ENCODE measurements around the gene OSBPL1A.

OSBPL1A gene

GRCh38 chr18:24428709-24429108 is 31.1 kb upstream of the OSBPL1A start:
- TF ChIP-seq, protein P1, sequence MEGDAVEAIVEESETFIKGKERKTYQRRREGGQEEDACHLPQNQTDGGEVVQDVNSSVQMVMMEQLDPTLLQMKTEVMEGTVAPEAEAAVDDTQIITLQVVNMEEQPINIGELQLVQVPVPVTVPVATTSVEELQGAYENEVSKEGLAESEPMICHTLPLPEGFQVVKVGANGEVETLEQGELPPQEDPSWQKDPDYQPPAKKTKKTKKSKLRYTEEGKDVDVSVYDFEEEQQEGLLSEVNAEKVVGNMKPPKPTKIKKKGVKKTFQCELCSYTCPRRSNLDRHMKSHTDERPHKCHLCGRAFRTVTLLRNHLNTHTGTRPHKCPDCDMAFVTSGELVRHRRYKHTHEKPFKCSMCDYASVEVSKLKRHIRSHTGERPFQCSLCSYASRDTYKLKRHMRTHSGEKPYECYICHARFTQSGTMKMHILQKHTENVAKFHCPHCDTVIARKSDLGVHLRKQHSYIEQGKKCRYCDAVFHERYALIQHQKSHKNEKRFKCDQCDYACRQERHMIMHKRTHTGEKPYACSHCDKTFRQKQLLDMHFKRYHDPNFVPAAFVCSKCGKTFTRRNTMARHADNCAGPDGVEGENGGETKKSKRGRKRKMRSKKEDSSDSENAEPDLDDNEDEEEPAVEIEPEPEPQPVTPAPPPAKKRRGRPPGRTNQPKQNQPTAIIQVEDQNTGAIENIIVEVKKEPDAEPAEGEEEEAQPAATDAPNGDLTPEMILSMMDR (IDR thresholded peaks at IDR 0.05; ENCODE audit: insufficient read depth, missing control alignments) = no peak
- FAIRE-seq (no peak), DNase-seq (ENCODE audit: insufficient read length, low spot score) (no peak)

- TF ChIP-seq, protein P1 (IDR thresholded peaks at IDR 0.05; ENCODE audit: insufficient read depth, missing control alignments) = no peak
- FAIRE-seq (no peak), DNase-seq (ENCODE audit: insufficient read length, low spot score) (no peak)
Observed at GRCh38 chr18:24427484-24427883, 29.9 kb upstream of the OSBPL1A start.

- DNase-seq (ENCODE audit: insufficient read length, low spot score) (peak; percentile 78), FAIRE-seq (no peak)
- TF ChIP-seq, protein P1 (IDR thresholded peaks at IDR 0.05; ENCODE audit: insufficient read depth, missing control alignments) = no peak
Observed at GRCh38 chr18:24426398-24427294, 29.0 kb upstream of the OSBPL1A start, which contains the start of gene IMPACT. Gene IMPACT (plus strand): TSS chr18:24426670. CDS start chr18:24426757, 87 bp downstream.

DNA sequence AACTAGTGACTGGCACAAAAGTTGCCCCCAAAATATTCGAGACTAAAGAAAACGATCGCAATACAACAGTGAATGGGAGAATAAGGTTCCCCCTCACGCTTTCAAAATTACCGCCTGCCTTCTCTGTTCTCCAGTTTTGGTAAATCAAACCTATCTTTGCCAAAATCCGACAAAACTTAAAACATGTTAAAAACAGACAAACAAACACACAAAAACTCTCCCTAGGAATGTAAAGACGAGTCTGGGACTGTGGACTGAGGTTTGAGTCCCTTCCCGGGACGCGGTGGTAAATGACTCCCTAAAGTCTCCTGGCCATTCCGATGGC is 28.4 kb upstream of the OSBPL1A start:
- FAIRE-seq (no peak), DNase-seq (ENCODE audit: insufficient read length, low spot score) (no peak)
- TF ChIP-seq, protein P1 (IDR thresholded peaks at IDR 0.05; ENCODE audit: insufficient read depth, missing control alignments) = no peak

DNA sequence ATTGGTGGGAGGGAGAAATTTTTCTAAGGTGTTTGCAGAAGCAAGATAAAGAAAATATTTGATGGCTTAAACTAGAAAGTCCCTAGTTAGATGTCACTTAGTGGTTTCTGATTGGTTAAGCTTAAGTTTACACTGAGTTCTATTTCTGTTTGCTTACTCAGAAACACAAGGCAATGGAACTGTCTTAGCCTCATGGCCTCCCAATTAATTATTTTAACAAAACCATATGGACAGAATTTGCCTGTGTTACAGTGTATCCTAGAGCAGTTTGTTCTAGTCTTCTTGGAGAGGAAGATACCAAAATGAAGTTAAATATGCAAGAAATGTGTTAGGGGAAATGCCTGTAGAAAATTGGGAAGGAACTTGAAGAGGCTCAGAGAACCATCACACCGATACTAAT is 24.2 kb upstream of the OSBPL1A start:
- TF ChIP-seq, protein P1 (IDR thresholded peaks at IDR 0.05; ENCODE audit: insufficient read depth, missing control alignments) = no peak
- DNase-seq (ENCODE audit: insufficient read length, low spot score) = no peak
- peak; percentile 67 for FAIRE-seq

DNA sequence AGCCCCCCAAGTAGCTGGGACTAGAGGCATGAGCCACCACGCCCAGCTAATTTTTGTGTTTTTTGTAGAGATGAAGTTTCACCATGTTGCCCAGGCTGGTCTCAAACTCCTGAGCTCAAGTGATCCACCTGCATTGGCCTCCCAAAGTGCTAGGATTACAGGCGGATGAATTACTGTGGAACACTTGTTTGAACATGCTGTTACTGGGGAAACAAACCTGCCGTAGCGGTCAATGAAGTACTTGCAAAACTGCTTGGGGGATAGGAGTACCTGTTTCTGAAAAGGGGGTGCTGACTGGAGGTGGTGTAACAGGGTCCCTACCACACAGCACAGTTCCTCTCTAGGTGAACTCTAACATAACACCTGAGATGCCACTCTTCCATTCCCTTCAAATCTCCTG is 22.9 kb upstream of the OSBPL1A start:
- TF ChIP-seq, protein P1 (IDR thresholded peaks at IDR 0.05; ENCODE audit: insufficient read depth, missing control alignments) = no peak
- DNase-seq (ENCODE audit: insufficient read length, low spot score) (no peak), FAIRE-seq (no peak)

GRCh38 chr18:24417480-24417879 is 19.9 kb upstream of the OSBPL1A start:
- DNase-seq (ENCODE audit: insufficient read length, low spot score) = no peak
- TF ChIP-seq, protein P1 (IDR thresholded peaks at IDR 0.05; ENCODE audit: insufficient read depth, missing control alignments) = no peak
- no peak for FAIRE-seq
